Endodermal cell (in vitro differentiated cells): ENCODE results near the gene RALGAPA1. TPM values are rescaled to one million over a fixed set of nuclear protein-coding genes. Genes with fewer than 3 reads are reported as not detected.

Experiments used
- DNase-seq: peaks from one replicate; pipeline ENCODE4 v3.0.0-alpha.2; 2017
- H3K27ac ChIP-seq: 2 replicates; pipeline ENCODE4 v1.5.1; 2013; ENCODE audit warnings: mild to moderate bottlenecking, low read depth, low read length, moderate library complexity
- H3K27me3 ChIP-seq: 2 replicates; pipeline ENCODE4 v1.6.1; 2013; ENCODE audit warnings: mild to moderate bottlenecking, low read length, moderate library complexity; ENCODE audit not compliant: insufficient read depth, control insufficient read depth, poor library complexity, severe bottlenecking
- H3K36me3 ChIP-seq: 2 replicates; pipeline ENCODE4 v1.7.0; 2013; ENCODE audit warnings: mild to moderate bottlenecking, low read length, moderate library complexity; ENCODE audit not compliant: control insufficient read depth, insufficient read depth
- H3K4me1 ChIP-seq: one replicate; pipeline ENCODE4 v1.7.0; 2013; ENCODE audit warnings: low read length; ENCODE audit not compliant: control insufficient read depth, insufficient read depth
- H3K4me3 ChIP-seq: 2 replicates; pipeline ENCODE4 v1.5.1; 2013; ENCODE audit warnings: mild to moderate bottlenecking, low read length, moderate library complexity
- H3K9ac ChIP-seq: 2 replicates; pipeline ENCODE4 v1.6.1; 2013; ENCODE audit warnings: mild to moderate bottlenecking, low read length, moderate library complexity; ENCODE audit not compliant: poor library complexity, severe bottlenecking; ENCODE audit errors: extremely low read depth
- H3K9me3 ChIP-seq: 2 replicates; pipeline ENCODE4 v1.6.1; 2013; ENCODE audit warnings: mild to moderate bottlenecking, low read length, moderate library complexity; ENCODE audit not compliant: control insufficient read depth
- H3K27ac Mint-ChIP-seq: 2 replicates; pipeline ENCODE4 v1.8.0; 2020; ENCODE audit warnings: mixed read lengths
- H3K27me3 Mint-ChIP-seq: 2 replicates; pipeline ENCODE4 v1.8.0; 2021; ENCODE audit warnings: mild to moderate bottlenecking, mixed read lengths; ENCODE audit not compliant: insufficient read depth
- H3K36me3 Mint-ChIP-seq: 2 replicates; pipeline ENCODE4 v1.8.0; 2020; ENCODE audit warnings: low read depth, mixed read lengths
- H3K4me1 Mint-ChIP-seq: 2 replicates; pipeline ENCODE4 v1.8.0; 2020; ENCODE audit warnings: mixed read lengths
- H3K4me3 Mint-ChIP-seq: 2 replicates; pipeline ENCODE4 v1.8.0; 2020; ENCODE audit warnings: mild to moderate bottlenecking, moderate library complexity, mixed read lengths
- H3K9me3 Mint-ChIP-seq: 2 replicates; pipeline ENCODE4 v1.8.0; 2020; ENCODE audit warnings: mild to moderate bottlenecking, mixed read lengths
- WGBS, 2 experiments: methylation state at CpG; one replicate each; pipeline versions ENCODE4 v1.1.5 to v1.1.7; 2013; ENCODE audit warnings: missing lambda C conversion rate in 2 of 2, mixed read lengths in 1 of 2; ENCODE audit not compliant: insufficient coverage in 1 of 2, insufficient read length in 1 of 2; 5-methylcytosine and 5-hydroxymethylcytosine counted together
- total RNA-seq, 2 donors: library from RNA; stranded (reverse); fragmentation: NEBNext Ultra II Directional in 1 of 2; extraction: Animal tissue kit (Norgen Biotek cat#: 25700) in 1 of 2; gene quantifications; 2 replicates in 1 of 2; 3 replicates in 1 of 2; pipeline ENCODE4 v1.2.1, GENCODE V29; 2021
- TF ChIP-seq, protein P1 (sequence below): fragments of 200-600 bp; sonication (generic); conservative IDR thresholded peaks from 2 replicates; pipeline ENCODE4 v1.5.0; 2021; ENCODE audit warnings: antibody characterized with exemption, mild to moderate bottlenecking

The RALGAPA1 gene
- total RNA-seq, 2 donors from 2014 or later: 31.2 to 36.3 TPM

DNA sequence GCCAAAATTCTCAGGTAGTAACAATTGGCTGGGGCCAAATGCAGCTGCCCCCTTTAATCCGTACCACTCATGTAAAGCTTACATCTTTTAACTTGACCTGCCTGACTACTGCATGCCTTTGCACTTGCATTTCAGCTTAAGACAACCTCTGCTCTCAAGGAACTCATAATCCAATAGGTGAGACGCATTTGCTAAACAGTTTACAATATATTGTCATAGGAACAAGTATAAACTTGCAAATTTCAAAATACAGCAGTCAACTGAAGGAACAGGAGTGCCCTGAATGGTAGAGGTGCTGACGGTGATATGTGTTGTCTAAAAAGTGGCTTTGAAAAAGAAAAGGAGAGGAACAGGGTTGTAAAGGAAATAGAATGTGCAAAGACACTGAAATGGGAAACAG is 13.4 kb upstream of the RALGAPA1 start:
- Mint-ChIP-seq H3K4me1 (peaks cover 6% of the 10 kb centered on the region), H3K4me3 (no peak overlapping the region), H3K9me3 (no peaks in the 10 kb centered on the region), H3K27ac (no peak overlapping the region), H3K27me3 (no peaks in the 10 kb centered on the region), H3K36me3 (no peaks in the 10 kb centered on the region)
- H3K4me3 ChIP-seq: no peak overlapping the region
- 76 to 97% methylated on average over 2 to 3 of the region's 3 CpGs for whole genome bisulfite sequencing, 2 experiments
- TF ChIP-seq, protein P1, sequence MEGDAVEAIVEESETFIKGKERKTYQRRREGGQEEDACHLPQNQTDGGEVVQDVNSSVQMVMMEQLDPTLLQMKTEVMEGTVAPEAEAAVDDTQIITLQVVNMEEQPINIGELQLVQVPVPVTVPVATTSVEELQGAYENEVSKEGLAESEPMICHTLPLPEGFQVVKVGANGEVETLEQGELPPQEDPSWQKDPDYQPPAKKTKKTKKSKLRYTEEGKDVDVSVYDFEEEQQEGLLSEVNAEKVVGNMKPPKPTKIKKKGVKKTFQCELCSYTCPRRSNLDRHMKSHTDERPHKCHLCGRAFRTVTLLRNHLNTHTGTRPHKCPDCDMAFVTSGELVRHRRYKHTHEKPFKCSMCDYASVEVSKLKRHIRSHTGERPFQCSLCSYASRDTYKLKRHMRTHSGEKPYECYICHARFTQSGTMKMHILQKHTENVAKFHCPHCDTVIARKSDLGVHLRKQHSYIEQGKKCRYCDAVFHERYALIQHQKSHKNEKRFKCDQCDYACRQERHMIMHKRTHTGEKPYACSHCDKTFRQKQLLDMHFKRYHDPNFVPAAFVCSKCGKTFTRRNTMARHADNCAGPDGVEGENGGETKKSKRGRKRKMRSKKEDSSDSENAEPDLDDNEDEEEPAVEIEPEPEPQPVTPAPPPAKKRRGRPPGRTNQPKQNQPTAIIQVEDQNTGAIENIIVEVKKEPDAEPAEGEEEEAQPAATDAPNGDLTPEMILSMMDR: no peak
- H3K27me3 ChIP-seq: no peaks in the 10 kb centered on the region
- H3K9ac ChIP-seq: no peak overlapping the region
- H3K9me3 ChIP-seq: no peaks in the 10 kb centered on the region
- no peaks in the 10 kb centered on the region for H3K4me1 ChIP-seq
- H3K27ac ChIP-seq: no peak overlapping the region
- DNase-seq: no peak
- H3K36me3 ChIP-seq: no peaks in the 10 kb centered on the region

GRCh38 chr14:35821564-35822411 is 12.7 kb upstream of the RALGAPA1 start:
- H3K36me3 ChIP-seq: no peaks in the 10 kb centered on the region
- H3K9ac ChIP-seq: no peak overlapping the region
- TF ChIP-seq, protein P1: peak; percentile 60
- no peak overlapping the region for H3K4me3 ChIP-seq
- H3K4me1 ChIP-seq: no peaks in the 10 kb centered on the region
- no peaks in the 10 kb centered on the region for H3K4me1 Mint-ChIP-seq
- no peaks in the 10 kb centered on the region for H3K36me3 Mint-ChIP-seq
- WGBS, 2 experiments: 27 to 34% methylated on average over 5 to 6 of the region's 7 CpGs
- DNase-seq: no peak
- H3K4me3 Mint-ChIP-seq: no peak overlapping the region
- no peaks in the 10 kb centered on the region for H3K9me3 Mint-ChIP-seq
- no peaks in the 10 kb centered on the region for H3K9me3 ChIP-seq
- H3K27ac ChIP-seq: no peak overlapping the region
- H3K27me3 Mint-ChIP-seq: no peaks in the 10 kb centered on the region
- H3K27ac Mint-ChIP-seq: no peak overlapping the region
- H3K27me3 ChIP-seq: no peaks in the 10 kb centered on the region

DNA sequence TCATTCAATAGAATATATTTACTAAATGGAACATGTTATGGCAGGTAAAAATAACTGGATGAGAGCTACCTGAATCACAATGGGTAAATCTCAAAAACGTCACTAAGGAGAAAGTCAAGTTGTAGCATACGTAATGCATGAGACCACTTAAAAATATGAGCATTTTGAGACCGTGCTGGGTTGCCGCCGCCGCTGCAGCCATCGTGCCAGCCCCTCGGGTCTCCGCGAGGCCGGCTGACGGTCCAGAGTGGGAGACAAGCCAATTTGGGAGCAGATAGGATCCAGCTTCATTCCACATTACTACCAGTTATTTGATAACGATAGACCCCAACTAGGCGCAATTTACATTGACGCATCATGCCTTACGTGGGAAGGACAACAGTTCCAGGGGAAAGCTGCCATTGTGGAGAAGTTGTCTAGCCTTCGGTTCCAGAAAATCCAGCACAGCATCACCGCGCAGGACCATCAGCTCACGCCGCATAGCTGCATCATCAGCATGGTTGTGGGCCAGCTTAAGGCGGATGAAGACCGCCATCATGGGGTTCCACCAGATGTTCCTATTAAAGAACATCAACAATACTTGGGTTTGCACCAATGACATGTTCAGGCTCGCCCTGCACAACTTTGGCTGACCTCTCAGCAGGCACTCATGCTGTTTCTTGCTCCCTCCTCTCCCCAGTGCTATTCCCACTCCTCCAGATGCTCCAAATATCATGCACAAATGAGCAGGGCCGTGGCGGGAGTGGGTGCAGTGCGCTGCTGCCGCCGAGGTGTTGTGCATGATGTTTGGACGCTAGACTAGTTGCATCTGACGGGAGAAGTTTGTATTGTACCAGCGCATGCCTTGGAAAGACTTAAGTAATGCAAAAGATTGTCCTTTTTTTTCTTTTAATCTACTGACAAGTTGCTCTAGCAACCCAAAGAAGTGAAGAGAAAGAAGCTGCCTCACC is 10.8 kb upstream of the RALGAPA1 start:
- H3K9me3 Mint-ChIP-seq: no peaks in the 10 kb centered on the region
- H3K27ac Mint-ChIP-seq: no peak overlapping the region
- H3K27me3 Mint-ChIP-seq: no peaks in the 10 kb centered on the region
- Histone ChIP-seq H3K9me3 (no peaks in the 10 kb centered on the region), H3K4me1 (no peaks in the 10 kb centered on the region), H3K4me3 (no peak overlapping the region), H3K36me3 (no peaks in the 10 kb centered on the region), H3K27me3 (no peaks in the 10 kb centered on the region), H3K27ac (no peak overlapping the region), H3K9ac (no peak overlapping the region)
- TF ChIP-seq, protein P1: no peak
- no peak for DNase-seq
- no peaks in the 10 kb centered on the region for H3K4me1 Mint-ChIP-seq
- H3K4me3 Mint-ChIP-seq: no peak overlapping the region
- 94 to 97% methylated on average over 23 to 32 of the region's 32 CpGs for WGBS, 2 experiments
- no peaks in the 10 kb centered on the region for H3K36me3 Mint-ChIP-seq
